Kidney (tissue), 14 donors: ENCODE measurements around the gene ESRRG. TPM values are rescaled to one million over a fixed set of nuclear protein-coding genes. Genes with fewer than 3 reads are reported as not detected.

ENCODE experiments used
- DNase-seq, 5 donors: peaks; one replicate each; pipeline ENCODE4 v3.0.0-alpha.2; 2013 to 2020
- FAIRE-seq: peaks from 2 replicates; lab custom pipeline; 2012; peaks lifted over from hg19 to GRCh38; lab: Jason Lieb, UNC
- H3K27ac ChIP-seq, 2 donors: one replicate each; pipeline ENCODE4 v1.7.0; 2013; ENCODE audit warnings: low read depth in 2 of 2, low read length in 2 of 2, inconsistent platforms in 1 of 2
- H3K27me3 ChIP-seq: one replicate; pipeline ENCODE4 v1.7.1; 2013; ENCODE audit warnings: low read length, inconsistent platforms; ENCODE audit not compliant: control insufficient read depth, insufficient read depth
- H3K36me3 ChIP-seq, 3 donors: one replicate each; pipeline versions ENCODE4 v1.7.0 to v1.7.1; 2013; ENCODE audit warnings: low read length in 3 of 3, control low read depth in 1 of 3, inconsistent platforms in 1 of 3; ENCODE audit not compliant: insufficient read depth in 3 of 3, control insufficient read depth in 2 of 3
- H3K4me1 ChIP-seq, 3 donors: one replicate each; pipeline versions ENCODE4 v1.7.0 to v1.7.1; 2013; ENCODE audit warnings: low read length in 3 of 3, inconsistent platforms in 1 of 3, low read depth in 1 of 3; ENCODE audit not compliant: control insufficient read depth in 2 of 3, insufficient read depth in 2 of 3
- H3K4me3 ChIP-seq, 3 donors: one replicate each; pipeline versions ENCODE4 v1.7.0 to v1.8.1; 2013; ENCODE audit warnings: low read length in 3 of 3, control low read depth in 1 of 3, inconsistent platforms in 1 of 3
- H3K9ac ChIP-seq, 3 donors: one replicate each; pipeline versions ENCODE4 v1.7.0 to v1.7.1; 2013; ENCODE audit warnings: low read length in 3 of 3, control low read depth in 1 of 3, inconsistent platforms in 1 of 3
- H3K9me3 ChIP-seq, 3 donors: one replicate each; pipeline versions ENCODE4 v1.7.0 to v1.7.1; 2013; ENCODE audit warnings: low read length in 3 of 3, control low read depth in 1 of 3, inconsistent platforms in 1 of 3; ENCODE audit not compliant: control insufficient read depth in 2 of 3, insufficient read depth in 1 of 3
- intact Hi-C: fragments of 100-400 bp; cut with DNase I; formaldehyde crosslinking; loops from one replicate; pipeline ENCODE4 v1.11.1; 2022
- polyA plus RNA-seq: library from polyadenylated mRNA; stranded (reverse); fragments of 350-450 nt; fragmentation: Illumina TruSeq; extraction: RNeasy Lipid Tissue Mini Kit (QIAGEN cat#74804); gene quantifications from one replicate; pipeline ENCODE4 v1.2.3, GENCODE V29; 2014; ENCODE audit warnings: low read depth, low replicate concordance; ENCODE audit not compliant: insufficient read depth
- total RNA-seq: library from RNA; stranded (reverse); fragmentation: NEBNext Ultra II Directional; extraction: Animal tissue kit (Norgen Biotek cat#: 25700); gene quantifications from one replicate; pipeline ENCODE4 v1.2.1, GENCODE V29; 2021
- TF ChIP-seq, protein P1 (sequence below): IDR thresholded peaks from 3 replicates; pipeline ENCODE4 v1.5.1; 2012; ENCODE audit warnings: mild to moderate bottlenecking, moderate library complexity, borderline replicate concordance; ENCODE audit not compliant: insufficient read depth; ENCODE audit errors: extremely low read depth
- donor health status: control.
- donor health status: control.
- donor health status: control.
- donor health status: control.
- donor health status: control.
- donor health status: DM: yes; HTN: yes; CAD: no.
- donor health status: Normal renal cell carcinoma (clear cell type).

ESRRG gene
- total and polyA plus RNA-seq, 2 donors from 2014 or later: 11.9 to 25.3 TPM

DNA sequence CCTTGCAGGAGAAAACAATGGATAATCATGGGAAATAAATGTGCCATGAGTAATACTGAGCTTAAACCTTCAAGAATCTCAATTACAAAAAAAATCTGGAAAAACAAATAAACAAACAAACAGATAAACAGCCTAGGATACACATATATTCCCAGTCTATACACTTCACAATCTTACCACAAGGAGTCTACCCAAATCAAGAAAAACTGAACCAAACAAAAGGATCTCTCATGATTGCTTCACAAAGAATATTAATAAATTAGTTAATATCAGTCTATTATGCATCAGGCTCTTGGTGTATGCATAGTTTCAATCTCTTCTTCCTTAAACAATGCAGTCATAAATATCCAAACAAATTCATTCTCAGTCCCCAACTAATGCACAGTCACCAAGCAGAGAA lies 3.2 kb upstream of the ESRRG start:
- H3K36me3 ChIP-seq: no peaks in the 10 kb centered on the region
- H3K27me3 ChIP-seq: no peaks in the 10 kb centered on the region
- DNase-seq: no peak
- no peak overlapping the region for H3K9ac ChIP-seq
- no peaks in the 10 kb centered on the region for H3K4me1 ChIP-seq
- H3K27ac ChIP-seq: no peak overlapping the region
- intact Hi-C loops: no loop called here
- H3K4me3 ChIP-seq: no peak overlapping the region
- H3K9me3 ChIP-seq: no peaks in the 10 kb centered on the region
- TF ChIP-seq, protein P1, sequence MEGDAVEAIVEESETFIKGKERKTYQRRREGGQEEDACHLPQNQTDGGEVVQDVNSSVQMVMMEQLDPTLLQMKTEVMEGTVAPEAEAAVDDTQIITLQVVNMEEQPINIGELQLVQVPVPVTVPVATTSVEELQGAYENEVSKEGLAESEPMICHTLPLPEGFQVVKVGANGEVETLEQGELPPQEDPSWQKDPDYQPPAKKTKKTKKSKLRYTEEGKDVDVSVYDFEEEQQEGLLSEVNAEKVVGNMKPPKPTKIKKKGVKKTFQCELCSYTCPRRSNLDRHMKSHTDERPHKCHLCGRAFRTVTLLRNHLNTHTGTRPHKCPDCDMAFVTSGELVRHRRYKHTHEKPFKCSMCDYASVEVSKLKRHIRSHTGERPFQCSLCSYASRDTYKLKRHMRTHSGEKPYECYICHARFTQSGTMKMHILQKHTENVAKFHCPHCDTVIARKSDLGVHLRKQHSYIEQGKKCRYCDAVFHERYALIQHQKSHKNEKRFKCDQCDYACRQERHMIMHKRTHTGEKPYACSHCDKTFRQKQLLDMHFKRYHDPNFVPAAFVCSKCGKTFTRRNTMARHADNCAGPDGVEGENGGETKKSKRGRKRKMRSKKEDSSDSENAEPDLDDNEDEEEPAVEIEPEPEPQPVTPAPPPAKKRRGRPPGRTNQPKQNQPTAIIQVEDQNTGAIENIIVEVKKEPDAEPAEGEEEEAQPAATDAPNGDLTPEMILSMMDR: no peak
- FAIRE-seq: no peak

DNA sequence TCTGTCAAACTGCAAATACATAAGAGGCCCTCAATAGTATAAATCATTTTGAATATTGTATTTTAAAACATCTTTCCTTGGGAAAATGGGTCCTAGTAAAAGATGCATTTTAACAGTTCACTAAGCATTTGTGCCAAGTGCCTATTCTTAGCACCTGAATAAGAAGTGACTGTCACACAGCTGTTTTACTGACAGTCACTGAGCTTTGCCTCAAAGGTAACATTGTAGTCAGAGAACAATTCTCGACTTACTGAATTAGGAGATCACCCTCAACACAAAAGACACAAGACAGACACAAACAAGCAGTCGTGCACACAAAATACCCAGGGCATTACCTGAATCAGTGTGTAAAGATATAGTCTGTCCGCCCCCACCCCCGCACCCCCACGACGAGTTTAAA lies 408 bp downstream of the ESRRG start:
- no peaks in the 10 kb centered on the region for H3K36me3 ChIP-seq
- H3K9ac ChIP-seq: no peak overlapping the region
- H3K4me3 ChIP-seq: peak overlapping the region; percentile 40 to 73 (median 66)
- TF ChIP-seq, protein P1: no peak
- H3K27ac ChIP-seq: no peak overlapping the region
- intact Hi-C loops: no loop called here
- no peaks in the 10 kb centered on the region for H3K27me3 ChIP-seq
- no peaks in the 10 kb centered on the region for H3K4me1 ChIP-seq
- H3K9me3 ChIP-seq: no peaks in the 10 kb centered on the region
- DNase-seq (no peak), FAIRE-seq (no peak)

DNA sequence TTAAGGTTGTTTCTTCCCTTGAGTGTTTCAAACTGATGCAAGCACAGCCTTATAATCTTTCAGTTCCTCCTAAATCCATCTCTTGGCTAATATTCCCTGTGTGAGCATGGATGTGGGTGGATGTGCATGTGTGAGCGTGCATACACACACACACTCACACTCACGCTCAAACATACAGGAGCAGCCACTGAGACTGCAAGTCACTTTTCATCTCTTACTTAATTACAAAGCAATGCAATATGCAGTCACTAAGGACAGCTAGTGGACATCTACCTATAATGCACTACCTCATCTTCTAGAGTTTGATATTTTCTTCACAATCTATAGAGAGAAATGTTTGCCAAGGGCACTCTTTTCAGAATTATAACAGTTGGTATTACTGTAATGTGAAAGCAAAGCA lies 1.4 kb downstream of the ESRRG start:
- Histone ChIP-seq H3K27ac (no peak overlapping the region), H3K9me3 (no peaks in the 10 kb centered on the region), H3K36me3 (no peaks in the 10 kb centered on the region), H3K4me1 (no peaks in the 10 kb centered on the region), H3K9ac (no peak overlapping the region), H3K27me3 (no peaks in the 10 kb centered on the region), H3K4me3 (no peak overlapping the region)
- TF ChIP-seq, protein P1: no peak
- FAIRE-seq (no peak), DNase-seq (no peak)
- intact Hi-C loops: no loop called here

DNA sequence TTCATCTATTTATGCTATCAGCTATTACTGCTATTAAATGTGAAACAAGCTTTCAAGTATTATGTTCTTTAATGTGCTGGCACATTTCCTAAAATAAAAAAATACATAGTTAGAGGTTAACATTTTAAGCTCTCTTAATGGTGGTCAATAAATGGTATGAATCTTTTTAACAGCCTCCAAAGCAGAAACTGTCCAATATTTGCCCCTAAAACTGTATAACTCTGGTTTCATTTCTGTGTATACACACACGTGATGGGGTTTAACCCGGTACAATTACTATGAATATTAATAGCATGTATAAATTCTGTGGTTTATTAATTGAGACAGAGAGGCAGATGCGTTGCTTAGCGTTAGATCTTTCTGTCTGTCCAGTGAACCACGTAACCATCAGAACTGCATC lies 2.2 kb downstream of the ESRRG start:
- no peaks in the 10 kb centered on the region for H3K4me1 ChIP-seq
- no peak for FAIRE-seq
- no peak overlapping the region for H3K27ac ChIP-seq
- intact Hi-C loops: no loop called here
- TF ChIP-seq, protein P1: no peak
- H3K36me3 ChIP-seq: no peaks in the 10 kb centered on the region
- no peaks in the 10 kb centered on the region for H3K9me3 ChIP-seq
- no peak for DNase-seq
- no peaks in the 10 kb centered on the region for H3K27me3 ChIP-seq
- H3K9ac ChIP-seq: no peak overlapping the region
- H3K4me3 ChIP-seq: no peak overlapping the region
